HG02623 (cell line): ENCODE measurements around the gene UGT2A2.
"Not testable (repeated sequence)": the region's sequence is repeated elsewhere in the genome, so short reads cannot be mapped to it uniquely, and the experiment has no call there.

Experiments
- ATAC-seq: cut with Tn5 transposase; IDR thresholded peaks from one replicate; pipeline ENCODE4 v1.9.1; 2021; ENCODE audit warnings: moderate library complexity; ENCODE audit not compliant: unreplicated experiment

Gene UGT2A2

GRCh38 chr4:69639542-69639941 is at the start of gene UGT2A2:
UGT2A2 (minus strand) TSS chr4:69639642; CDS start chr4:69639640, 2 bp downstream.
- no peak for ATAC-seq

- no peak for ATAC-seq
These were observed 45.4 kb upstream of the UGT2A2 start for GRCh38 chr4:69684804-69685203.

- no peak for ATAC-seq
These were observed 29.2 kb upstream of the UGT2A2 start for GRCh38 chr4:69668680-69669079.

- ATAC-seq = not testable (repeated sequence)
These were observed 24.6 kb upstream of the UGT2A2 start for GRCh38 chr4:69664009-69664408.

GRCh38 chr4:69661130-69661803 is 21.8 kb upstream of the UGT2A2 start:
- not testable (repeated sequence) for ATAC-seq

GRCh38 chr4:69658133-69658532 is 18.7 kb upstream of the UGT2A2 start:
- ATAC-seq = no peak

GRCh38 chr4:69656653-69657158 is 17.3 kb upstream of the UGT2A2 start:
- no peak for ATAC-seq

- ATAC-seq = no peak
These were observed 13.7 kb upstream of the UGT2A2 start, which contains the start of gene UGT2A1 for GRCh38 chr4:69653147-69653546. UGT2A1 (minus strand) TSS chr4:69653247; CDS start chr4:69647644, 5,603 bp downstream.

GRCh38 chr4:69650872-69651271 is 11.4 kb upstream of the UGT2A2 start:
- no peak for ATAC-seq

GRCh38 chr4:69649629-69650028 is 10.2 kb upstream of the UGT2A2 start:
- ATAC-seq = no peak

GRCh38 chr4:69649207-69649606 is 9.8 kb upstream of the UGT2A2 start:
- ATAC-seq = no peak

GRCh38 chr4:69642961-69643360 is 3.5 kb upstream of the UGT2A2 start:
- no peak for ATAC-seq

- no peak for ATAC-seq
These were observed 847 bp upstream of the UGT2A2 start for GRCh38 chr4:69640289-69640688.

- no peak for ATAC-seq
These were observed 22.3 kb downstream of the UGT2A2 start for GRCh38 chr4:69617083-69617694.

GRCh38 chr4:69610484-69610883 is 29.0 kb downstream of the UGT2A2 start:
- no peak for ATAC-seq

- ATAC-seq = no peak
These were observed 38.4 kb downstream of the UGT2A2 start for GRCh38 chr4:69601065-69601464.

- ATAC-seq = no peak
These were observed 39.4 kb downstream of the UGT2A2 start for GRCh38 chr4:69600013-69600412.

GRCh38 chr4:69594382-69594781 is 45.1 kb downstream of the UGT2A2 start:
- no peak for ATAC-seq

GRCh38 chr4:69591364-69591763 is 48.1 kb downstream of the UGT2A2 start:
- ATAC-seq = no peak

GRCh38 chr4:69589884-69590283 is 49.6 kb downstream of the UGT2A2 start:
- ATAC-seq = no peak

GRCh38 chr4:69584135-69584534 is 55.3 kb downstream of the UGT2A2 start:
- ATAC-seq = no peak

- no peak for ATAC-seq
These were observed 55.9 kb downstream of the UGT2A2 start for GRCh38 chr4:69583543-69583942.
